Naive thymus-derived CD8-positive, alpha-beta T cell (primary cell): ENCODE measurements around the gene SRGAP2C. TPM values are rescaled to one million over a fixed set of nuclear protein-coding genes. Genes with fewer than 3 reads are reported as not detected.
"Not testable (repeated sequence)": the region's sequence is repeated elsewhere in the genome, so short reads cannot be mapped to it uniquely, and the experiment has no call there.

Experiments
- ATAC-seq, 2 donors: fragments of 150-1000 bp; cut with Tn5 transposase in 1 of 2; sonication (Bioruptor Pico), chemical (Tn5 transposase) in 1 of 2; 1 replicate in 1 of 2; 2 replicates in 1 of 2; pipeline ENCODE4 v1.10.0; 2021; ENCODE audit warnings: mild to moderate bottlenecking in 2 of 2, moderate library complexity in 2 of 2
- POLR2A ChIA-PET: fragments of 350-600 bp; sonication (Branson Sonifier 250); formaldehyde crosslinking; loops from one replicate; lab custom pipeline; 2021; ENCODE audit warnings: antibody characterized with exemption; lab: Charles Lee
- DNase-seq, 10 donors: peaks; one replicate each; pipeline versions ENCODE4 v3.0.0 to v3.0.0-alpha.2; 2020 to 2022
- H3K27ac Mint-ChIP-seq, 10 donors: one replicate each; pipeline ENCODE4 v1.8.0; 2020 to 2022; ENCODE audit warnings: mild to moderate bottlenecking in 10 of 10, mixed read lengths in 10 of 10, moderate library complexity in 4 of 10, inconsistent platforms in 1 of 10
- H3K27me3 Mint-ChIP-seq, 5 donors: one replicate each; pipeline ENCODE4 v1.8.0; 2021 to 2022; ENCODE audit warnings: mixed read lengths in 5 of 5
- H3K36me3 Mint-ChIP-seq, 3 donors: one replicate each; pipeline ENCODE4 v1.8.0; 2020 to 2022; ENCODE audit warnings: mixed read lengths in 3 of 3, mild to moderate bottlenecking in 2 of 3, inconsistent platforms in 1 of 3
- H3K4me1 Mint-ChIP-seq, 4 donors: one replicate each; pipeline ENCODE4 v1.8.0; 2021 to 2022; ENCODE audit warnings: mixed read lengths in 4 of 4
- H3K4me3 Mint-ChIP-seq, 10 donors: one replicate each; pipeline ENCODE4 v1.8.0; 2020 to 2022; ENCODE audit warnings: mild to moderate bottlenecking in 10 of 10, mixed read lengths in 10 of 10, moderate library complexity in 6 of 10, inconsistent platforms in 1 of 10
- H3K9me3 Mint-ChIP-seq, 9 donors: one replicate each; pipeline ENCODE4 v1.8.0; 2020 to 2022; ENCODE audit warnings: mixed read lengths in 9 of 9, mild to moderate bottlenecking in 3 of 9, inconsistent platforms in 1 of 9, moderate library complexity in 1 of 9
- polyA plus RNA-seq, 3 donors: library from polyadenylated mRNA; unstranded; fragments of 300-500 nt; fragmentation: Illumina TruSeq; gene quantifications; one replicate each; pipeline ENCODE4 v1.2.3, GENCODE V29; 2021
- total RNA-seq, 8 experiments: library from RNA in 2 of 8; stranded (reverse) in 2 of 8; gene quantifications; one replicate each; pipeline ENCODE4 v1.2.3 and lab custom pipeline; 2021 to 2026

Gene SRGAP2C
- total and polyA plus RNA-seq, 5 experiments from 2014 or later: 0.73 to 14.1 (median 2.1) TPM

- H3K36me3 Mint-ChIP-seq, POLR2A ChIA-PET, ATAC-seq, H3K27me3 Mint-ChIP-seq, H3K4me3 Mint-ChIP-seq, H3K4me1 Mint-ChIP-seq, H3K9me3 Mint-ChIP-seq, DNase-seq, H3K27ac Mint-ChIP-seq: not testable (repeated sequence)
Observed at GRCh38 chr1:121199763-121200162, 15.0 kb downstream of the SRGAP2C start.

GRCh38 chr1:121200232-121200631, 15.5 kb downstream of the SRGAP2C start:
- H3K4me3 Mint-ChIP-seq, H3K27me3 Mint-ChIP-seq, POLR2A ChIA-PET, H3K27ac Mint-ChIP-seq, H3K4me1 Mint-ChIP-seq, H3K9me3 Mint-ChIP-seq, ATAC-seq, DNase-seq, H3K36me3 Mint-ChIP-seq: not testable (repeated sequence)

- H3K4me1 Mint-ChIP-seq, H3K9me3 Mint-ChIP-seq, ATAC-seq, POLR2A ChIA-PET, H3K4me3 Mint-ChIP-seq, H3K27me3 Mint-ChIP-seq, DNase-seq, H3K36me3 Mint-ChIP-seq, H3K27ac Mint-ChIP-seq: not testable (repeated sequence)
Observed at GRCh38 chr1:121200985-121201981, 16.5 kb downstream of the SRGAP2C start.

GRCh38 chr1:121202986-121203385, 18.2 kb downstream of the SRGAP2C start:
- DNase-seq, H3K4me3 Mint-ChIP-seq, H3K36me3 Mint-ChIP-seq, ATAC-seq, H3K27me3 Mint-ChIP-seq, POLR2A ChIA-PET, H3K9me3 Mint-ChIP-seq, H3K4me1 Mint-ChIP-seq, H3K27ac Mint-ChIP-seq: not testable (repeated sequence)

- ATAC-seq, H3K9me3 Mint-ChIP-seq, H3K4me1 Mint-ChIP-seq, DNase-seq, H3K27me3 Mint-ChIP-seq, H3K4me3 Mint-ChIP-seq, POLR2A ChIA-PET, H3K36me3 Mint-ChIP-seq, H3K27ac Mint-ChIP-seq: not testable (repeated sequence)
Observed at GRCh38 chr1:121205786-121206711, 21.3 kb downstream of the SRGAP2C start.

- H3K27ac Mint-ChIP-seq, H3K36me3 Mint-ChIP-seq, DNase-seq, H3K27me3 Mint-ChIP-seq, H3K9me3 Mint-ChIP-seq, POLR2A ChIA-PET, H3K4me3 Mint-ChIP-seq, ATAC-seq, H3K4me1 Mint-ChIP-seq: not testable (repeated sequence)
Observed at GRCh38 chr1:121207328-121207727, 22.6 kb downstream of the SRGAP2C start.

- H3K36me3 Mint-ChIP-seq, H3K27ac Mint-ChIP-seq, DNase-seq, H3K4me1 Mint-ChIP-seq, H3K9me3 Mint-ChIP-seq, ATAC-seq, H3K27me3 Mint-ChIP-seq, H3K4me3 Mint-ChIP-seq, POLR2A ChIA-PET: not testable (repeated sequence)
Observed at GRCh38 chr1:121208375-121208774, 23.6 kb downstream of the SRGAP2C start.

- H3K36me3 Mint-ChIP-seq, H3K4me1 Mint-ChIP-seq, POLR2A ChIA-PET, H3K4me3 Mint-ChIP-seq, H3K27me3 Mint-ChIP-seq, DNase-seq, H3K9me3 Mint-ChIP-seq, ATAC-seq, H3K27ac Mint-ChIP-seq: not testable (repeated sequence)
Observed at GRCh38 chr1:121210778-121211177, 26.0 kb downstream of the SRGAP2C start.

GRCh38 chr1:121213491-121213890, 28.7 kb downstream of the SRGAP2C start:
- H3K9me3 Mint-ChIP-seq, H3K4me1 Mint-ChIP-seq, ATAC-seq, H3K27ac Mint-ChIP-seq, H3K36me3 Mint-ChIP-seq, H3K4me3 Mint-ChIP-seq, H3K27me3 Mint-ChIP-seq, POLR2A ChIA-PET, DNase-seq: not testable (repeated sequence)

- H3K9me3 Mint-ChIP-seq, H3K4me3 Mint-ChIP-seq, H3K36me3 Mint-ChIP-seq, H3K4me1 Mint-ChIP-seq, DNase-seq, H3K27ac Mint-ChIP-seq, H3K27me3 Mint-ChIP-seq, POLR2A ChIA-PET, ATAC-seq: not testable (repeated sequence)
Observed at GRCh38 chr1:121214544-121215156, 29.9 kb downstream of the SRGAP2C start.

- H3K27ac Mint-ChIP-seq, H3K4me1 Mint-ChIP-seq, POLR2A ChIA-PET, H3K4me3 Mint-ChIP-seq, H3K36me3 Mint-ChIP-seq, H3K9me3 Mint-ChIP-seq, ATAC-seq, H3K27me3 Mint-ChIP-seq, DNase-seq: not testable (repeated sequence)
Observed at GRCh38 chr1:121215699-121216417, 31.1 kb downstream of the SRGAP2C start.

GRCh38 chr1:121216676-121217075, 31.9 kb downstream of the SRGAP2C start:
- H3K36me3 Mint-ChIP-seq, DNase-seq, H3K9me3 Mint-ChIP-seq, H3K4me3 Mint-ChIP-seq, H3K27me3 Mint-ChIP-seq, H3K27ac Mint-ChIP-seq, H3K4me1 Mint-ChIP-seq, ATAC-seq, POLR2A ChIA-PET: not testable (repeated sequence)
